Thyroid gland (tissue), 4 donors: Measurements from ENCODE around the gene ARHGEF1.

Source experiments
- POLR2A ChIP-seq, 2 donors: fragments of 450-650 bp; IDR thresholded peaks; one replicate each; pipeline ENCODE4 v1.6.1; 2017; ENCODE audit warnings: antibody characterized with exemption in 2 of 2, mild to moderate bottlenecking in 2 of 2, moderate library complexity in 1 of 2
- TF ChIP-seq, protein P1 (sequence below), 6 experiments: fragments of 200-600 bp in 3 of 6; fragments of 450-650 bp in 3 of 6; sonication (generic) in 3 of 6; IDR thresholded peaks; one replicate each; pipeline ENCODE4 v1.5.1; 2016 to 2019; ENCODE audit warnings: antibody characterized with exemption in 6 of 6, mild to moderate bottlenecking in 2 of 6, inconsistent platforms in 1 of 6, moderate library complexity in 1 of 6

DNA sequence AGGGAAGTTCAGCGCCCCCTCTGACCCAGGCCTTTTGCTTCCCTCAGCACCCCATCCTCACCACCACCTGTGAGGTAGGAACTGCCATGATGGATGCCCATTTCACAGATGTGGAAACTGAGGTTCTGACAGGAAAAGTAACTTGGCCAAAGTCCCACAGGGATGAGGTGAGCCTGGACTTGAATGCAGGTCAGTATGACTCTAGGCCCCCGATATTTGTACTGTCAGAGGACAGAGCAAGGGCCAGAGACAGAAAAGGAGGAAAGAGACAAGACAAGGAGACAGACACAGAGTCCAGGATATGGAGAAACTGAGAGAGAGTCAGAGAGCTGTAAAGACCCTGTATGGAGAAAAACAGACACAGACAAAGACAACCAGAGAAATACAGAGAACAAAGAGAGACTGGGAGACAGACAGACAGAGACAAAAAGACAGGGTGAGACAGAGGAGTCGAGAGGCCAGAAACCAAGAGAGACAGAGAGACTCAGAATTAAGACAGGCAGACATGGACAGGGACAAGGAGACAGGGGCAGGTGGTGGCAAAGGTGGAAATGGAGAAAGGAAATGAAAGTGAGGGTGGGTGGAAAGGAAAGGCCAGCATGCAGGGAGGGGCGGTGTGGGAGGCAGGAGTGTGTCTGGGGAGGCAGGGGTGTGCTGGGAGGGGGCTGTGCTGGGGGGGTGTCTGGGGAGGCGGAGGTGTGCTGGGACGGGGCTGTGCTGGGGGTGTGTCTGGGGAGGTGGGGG lies 40.2 kb downstream of the ARHGEF1 start:
- TF ChIP-seq POLR2A (IDR thresholded peaks at IDR 0.05), result no peak
- TF ChIP-seq, protein P1, sequence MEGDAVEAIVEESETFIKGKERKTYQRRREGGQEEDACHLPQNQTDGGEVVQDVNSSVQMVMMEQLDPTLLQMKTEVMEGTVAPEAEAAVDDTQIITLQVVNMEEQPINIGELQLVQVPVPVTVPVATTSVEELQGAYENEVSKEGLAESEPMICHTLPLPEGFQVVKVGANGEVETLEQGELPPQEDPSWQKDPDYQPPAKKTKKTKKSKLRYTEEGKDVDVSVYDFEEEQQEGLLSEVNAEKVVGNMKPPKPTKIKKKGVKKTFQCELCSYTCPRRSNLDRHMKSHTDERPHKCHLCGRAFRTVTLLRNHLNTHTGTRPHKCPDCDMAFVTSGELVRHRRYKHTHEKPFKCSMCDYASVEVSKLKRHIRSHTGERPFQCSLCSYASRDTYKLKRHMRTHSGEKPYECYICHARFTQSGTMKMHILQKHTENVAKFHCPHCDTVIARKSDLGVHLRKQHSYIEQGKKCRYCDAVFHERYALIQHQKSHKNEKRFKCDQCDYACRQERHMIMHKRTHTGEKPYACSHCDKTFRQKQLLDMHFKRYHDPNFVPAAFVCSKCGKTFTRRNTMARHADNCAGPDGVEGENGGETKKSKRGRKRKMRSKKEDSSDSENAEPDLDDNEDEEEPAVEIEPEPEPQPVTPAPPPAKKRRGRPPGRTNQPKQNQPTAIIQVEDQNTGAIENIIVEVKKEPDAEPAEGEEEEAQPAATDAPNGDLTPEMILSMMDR (IDR thresholded peaks at IDR 0.05), result no peak
